ENCODE measurements around the gene MPRIP. TPM values are rescaled to one million over a fixed set of nuclear protein-coding genes. Genes with fewer than 3 reads are reported as not detected.

MPRIP gene
- total and polyA plus RNA-seq, 2 of the 13 experiments (the other 11 are each of a cell fraction or from before 2014, with no cell fraction given), result 50.2 to 52.4 TPM

- no peak for ATAC-seq
- no peak overlapping the region for H3K9ac ChIP-seq (ENCODE audit: insufficient read depth, low read depth, low read length)
- BruUV-seq (replicated peaks), result no TSS peak
- in situ Hi-C loops (cut with HindIII; ENCODE audit: extremely low pct_ligation_motif_present, low pct_unique_long_range_greater_than_20kb) (no loop called here), intact Hi-C loops (cut with micrococcal nuclease; ENCODE audit: unreplicated experiment) (no loop called here)
- 95% methylated on average over 1 of the region's 1 CpG for WGBS (ENCODE audit: low lambda C conversion rate)
- H3K4me1 ChIP-seq (ENCODE audit: insufficient read depth, low read length), result 0 out of 2 replicates have a peak, but pooled peaks cover 5% of the 10 kb centered on the region
- no peak for FAIRE-seq
- peaks cover 12 to 50% of the 10 kb centered on the region in 2 experiments for H3K36me3 ChIP-seq (replicated peaks in 1 of 2; ENCODE audit: control insufficient read depth in 1 of 2, insufficient read depth in 2 of 2, low read length in 2 of 2)
- no peak overlapping the region for H2AFZ ChIP-seq (ENCODE audit: low read length)
- TF ChIP-seq SMAD9 (CRISPR knock-in tag; IDR thresholded peaks at IDR 0.05) (no peak), ZMYM2 (CRISPR knock-in tag; IDR thresholded peaks at IDR 0.05) (no peak), U2AF1 (optimal IDR thresholded peaks at IDR 0.05; ENCODE audit: low read depth, low read length) (no peak), RARA (CRISPR knock-in tag; IDR thresholded peaks at IDR 0.05) (no peak), GFI1 (CRISPR knock-in tag; IDR thresholded peaks at IDR 0.05; ENCODE audit: borderline replicate concordance) (no peak), CREBL2 (CRISPR knock-in tag; IDR thresholded peaks at IDR 0.05; ENCODE audit: borderline replicate concordance) (no peak), ZNF567 (CRISPR knock-in tag; IDR thresholded peaks at IDR 0.05; ENCODE audit: borderline replicate concordance) (no peak), ZBTB3 (CRISPR knock-in tag; IDR thresholded peaks at IDR 0.05; ENCODE audit: borderline replicate concordance, low read depth) (no peak), FOXK2 (IDR thresholded peaks at IDR 0.05) (no peak), ZNF205 (CRISPR knock-in tag; IDR thresholded peaks at IDR 0.05) (no peak), KAT7 (CRISPR knock-in tag; IDR thresholded peaks at IDR 0.05; ENCODE audit: borderline replicate concordance) (no peak), SNAPC2 (CRISPR knock-in tag; IDR thresholded peaks at IDR 0.05) (no peak), ZNF512 (CRISPR knock-in tag; IDR thresholded peaks at IDR 0.05) (no peak), EEA1 (CRISPR knock-in tag; IDR thresholded peaks at IDR 0.05; ENCODE audit: borderline replicate concordance) (no peak)
- no peaks in the 10 kb centered on the region for H4K20me1 ChIP-seq (ENCODE audit: insufficient read depth, low read length)
- H3K27me3 ChIP-seq (ENCODE audit: control insufficient read depth in 1 of 2, insufficient read depth in 2 of 2, low read length in 2 of 2), result no peaks in the 10 kb centered on the region
- no peak overlapping the region for H3K27ac ChIP-seq (ENCODE audit: extremely low read length, insufficient read depth, low read length)
- no peak overlapping the region for H3K4me2 ChIP-seq (ENCODE audit: low read depth, low read length)
- POLR2A ChIA-PET, result no interaction called here
- CTCF ChIA-PET (ENCODE audit: low intra/inter-chr PET ratio, low total read pairs), result no interaction called here
- H3K4me3 ChIP-seq (replicated peaks in 1 of 3; ENCODE audit: insufficient read depth in 1 of 3, low read depth in 2 of 3, low read length in 3 of 3), result no peak overlapping the region
- no peaks in the 10 kb centered on the region for H3K79me2 ChIP-seq (ENCODE audit: insufficient read depth, low read length)
- no peaks in the 10 kb centered on the region for H3K9me3 ChIP-seq (ENCODE audit: low read length)
- DNase-seq (ENCODE audit: low spot score), result no peak
These were observed 108.2 kb downstream of the MPRIP start for GRCh38 chr17:17150448-17150800.
